Measurements from ENCODE around the gene ZNF462. TPM values are rescaled to one million over a fixed set of nuclear protein-coding genes. Genes with fewer than 3 reads are reported as not detected.

ZNF462 gene
- total RNA-seq, 2 donors from 2014 or later = 20.9 to 30.5 TPM

DNA sequence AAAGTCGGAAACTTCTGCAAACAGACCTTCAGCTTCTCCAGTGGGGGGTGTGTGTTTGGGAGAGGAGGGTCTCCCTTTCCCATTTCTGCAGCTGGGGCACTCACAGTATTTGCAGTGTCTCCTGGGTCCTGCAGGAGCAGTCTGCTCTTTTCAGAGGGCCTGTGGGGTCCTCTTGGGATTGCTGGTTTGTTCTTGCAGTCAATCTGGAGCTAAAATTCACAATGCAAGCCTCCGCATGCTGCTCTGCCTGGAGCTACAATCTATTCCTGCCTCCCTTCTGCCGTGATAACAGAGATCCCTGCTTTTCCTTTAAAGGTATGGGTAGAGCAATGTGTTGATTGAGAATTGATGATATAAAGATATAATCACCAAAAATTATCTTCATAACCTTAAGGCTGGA is 43.2 kb downstream of the ZNF462 start:
- Histone ChIP-seq H3K27me3 (no peaks in the 10 kb centered on the region), H3K4me1 (peaks cover 0 to 4% of the 10 kb centered on the region in 2 donors), H3K27ac (no peak overlapping the region), H3K4me3 (no peak overlapping the region), H3K36me3 (no peaks in the 10 kb centered on the region), H3K9me3 (peaks cover 0 to 6% of the 10 kb centered on the region in 2 donors)
- DNase-seq (ENCODE audit: low spot score) = no peak
- TF ChIP-seq, protein P1, sequence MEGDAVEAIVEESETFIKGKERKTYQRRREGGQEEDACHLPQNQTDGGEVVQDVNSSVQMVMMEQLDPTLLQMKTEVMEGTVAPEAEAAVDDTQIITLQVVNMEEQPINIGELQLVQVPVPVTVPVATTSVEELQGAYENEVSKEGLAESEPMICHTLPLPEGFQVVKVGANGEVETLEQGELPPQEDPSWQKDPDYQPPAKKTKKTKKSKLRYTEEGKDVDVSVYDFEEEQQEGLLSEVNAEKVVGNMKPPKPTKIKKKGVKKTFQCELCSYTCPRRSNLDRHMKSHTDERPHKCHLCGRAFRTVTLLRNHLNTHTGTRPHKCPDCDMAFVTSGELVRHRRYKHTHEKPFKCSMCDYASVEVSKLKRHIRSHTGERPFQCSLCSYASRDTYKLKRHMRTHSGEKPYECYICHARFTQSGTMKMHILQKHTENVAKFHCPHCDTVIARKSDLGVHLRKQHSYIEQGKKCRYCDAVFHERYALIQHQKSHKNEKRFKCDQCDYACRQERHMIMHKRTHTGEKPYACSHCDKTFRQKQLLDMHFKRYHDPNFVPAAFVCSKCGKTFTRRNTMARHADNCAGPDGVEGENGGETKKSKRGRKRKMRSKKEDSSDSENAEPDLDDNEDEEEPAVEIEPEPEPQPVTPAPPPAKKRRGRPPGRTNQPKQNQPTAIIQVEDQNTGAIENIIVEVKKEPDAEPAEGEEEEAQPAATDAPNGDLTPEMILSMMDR (IDR thresholded peaks at IDR 0.05) = no peak

DNA sequence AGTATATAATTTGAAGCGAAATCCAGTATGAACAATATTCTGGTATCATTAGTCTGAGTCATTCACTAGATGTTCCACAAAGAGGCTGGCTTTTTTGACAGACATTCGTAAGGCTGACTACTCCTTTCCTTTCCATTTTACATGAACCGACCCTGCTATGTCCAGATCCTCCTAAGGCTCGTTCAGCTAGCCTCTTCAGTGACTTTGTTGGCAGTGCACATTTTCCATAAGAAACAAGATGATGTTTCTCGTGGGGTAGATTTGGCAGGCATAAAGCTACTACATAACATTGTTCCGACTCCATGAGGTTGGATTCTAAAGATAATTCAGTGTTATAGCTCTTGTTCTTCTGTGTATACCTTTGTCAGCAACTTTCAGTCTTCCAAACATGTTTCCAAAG is 49.0 kb downstream of the ZNF462 start:
- H3K27me3 ChIP-seq = no peaks in the 10 kb centered on the region
- TF ChIP-seq, protein P1 (IDR thresholded peaks at IDR 0.05) = no peak
- H3K4me3 ChIP-seq = no peak overlapping the region
- no peak overlapping the region for H3K27ac ChIP-seq
- H3K9me3 ChIP-seq = no peaks in the 10 kb centered on the region
- H3K4me1 ChIP-seq = peaks cover 0 to 16% of the 10 kb centered on the region in 2 donors
- no peaks in the 10 kb centered on the region for H3K36me3 ChIP-seq
- DNase-seq (ENCODE audit: low spot score) = no peak

DNA sequence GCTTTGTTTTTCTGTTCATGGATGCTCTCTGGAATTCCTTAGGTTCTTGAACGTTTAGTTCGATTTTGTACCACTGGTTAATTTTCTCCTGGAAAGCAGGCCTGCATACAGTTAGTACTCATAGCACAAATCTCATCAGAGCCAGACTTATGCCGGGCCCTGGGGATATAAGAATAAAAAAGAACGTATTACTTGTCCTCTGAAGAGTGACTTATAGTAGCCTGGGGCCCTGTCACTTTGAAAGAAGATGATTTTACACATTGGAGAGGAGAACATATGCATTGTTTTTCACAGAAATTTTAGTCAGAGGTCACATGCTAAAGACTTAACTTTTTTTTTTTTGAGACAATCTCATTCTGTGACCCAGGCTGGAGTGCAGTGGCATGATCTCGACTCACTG is 50.3 kb downstream of the ZNF462 start:
- no peak for DNase-seq (ENCODE audit: low spot score)
- TF ChIP-seq, protein P1 (IDR thresholded peaks at IDR 0.05) = no peak
- H3K9me3 ChIP-seq = no peaks in the 10 kb centered on the region
- H3K4me3 ChIP-seq = no peak overlapping the region
- H3K4me1 ChIP-seq = peaks cover 0 to 30% of the 10 kb centered on the region in 2 donors
- H3K36me3 ChIP-seq = no peaks in the 10 kb centered on the region
- H3K27me3 ChIP-seq = no peaks in the 10 kb centered on the region
- no peak overlapping the region for H3K27ac ChIP-seq

DNA sequence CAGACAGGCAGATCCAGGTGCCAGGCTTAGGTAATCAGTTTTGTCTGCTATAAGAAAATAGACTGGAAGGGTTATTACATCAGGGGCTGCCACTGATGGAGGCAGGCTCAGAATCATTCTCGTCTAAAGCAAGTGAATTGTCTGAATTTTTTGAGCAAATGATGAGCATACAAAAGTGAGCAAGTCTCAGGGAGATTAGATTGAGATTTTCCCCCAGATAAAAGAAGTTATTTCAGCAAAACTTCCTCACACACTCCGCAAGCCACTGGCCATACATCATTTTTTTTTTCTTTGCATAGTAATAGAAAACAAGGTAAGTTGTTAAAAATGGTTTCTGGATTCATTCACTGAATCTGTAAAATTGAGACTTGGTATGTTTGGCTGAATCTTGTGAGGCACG is 52.9 kb downstream of the ZNF462 start:
- DNase-seq (ENCODE audit: low spot score) = no peak
- Histone ChIP-seq H3K27me3 (no peaks in the 10 kb centered on the region), H3K4me3 (no peak overlapping the region), H3K27ac (no peak overlapping the region), H3K9me3 (no peaks in the 10 kb centered on the region), H3K36me3 (no peaks in the 10 kb centered on the region), H3K4me1 (peaks cover 0 to 51% of the 10 kb centered on the region in 2 donors)
- TF ChIP-seq, protein P1 (IDR thresholded peaks at IDR 0.05) = no peak

DNA sequence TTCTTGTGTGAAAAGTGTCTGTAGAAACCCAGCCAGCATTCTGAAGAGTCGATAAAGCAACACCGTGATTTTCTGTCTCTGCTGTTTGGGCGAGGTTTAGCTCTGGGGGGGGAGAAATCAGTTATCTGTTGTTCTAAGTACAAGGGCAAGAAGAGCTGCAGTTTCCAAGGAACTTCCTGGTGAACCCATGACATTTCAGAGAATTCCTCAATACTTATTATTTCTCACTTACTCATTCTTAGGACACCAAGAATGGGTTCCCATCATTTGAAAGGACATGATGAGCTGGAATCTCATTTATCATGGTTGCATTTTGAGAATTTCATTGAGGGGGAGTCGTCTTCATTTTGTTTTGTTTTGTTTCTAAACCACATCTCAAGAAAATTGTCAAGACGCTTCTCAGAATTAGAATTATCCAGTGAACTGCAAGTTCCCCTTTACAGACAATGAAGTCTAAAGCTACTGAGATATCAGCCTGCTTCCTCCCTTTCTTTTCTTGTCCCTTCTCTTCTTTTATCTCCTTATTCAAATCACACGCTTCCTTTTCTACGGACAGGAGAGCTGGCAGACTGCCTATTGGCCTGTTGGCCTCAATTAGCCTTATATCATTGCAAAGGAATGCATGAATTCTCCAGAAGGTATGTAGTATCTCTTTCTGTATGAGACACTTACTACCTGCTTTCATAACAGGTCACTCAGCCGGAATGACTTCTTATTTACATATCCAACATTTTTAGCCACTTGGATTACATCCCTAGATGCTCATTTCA is 53.7 kb downstream of the ZNF462 start:
- Histone ChIP-seq H3K27ac (peak overlapping the region; percentile 14 to 96), H3K4me3 (no peak overlapping the region), H3K9me3 (no peaks in the 10 kb centered on the region), H3K36me3 (no peaks in the 10 kb centered on the region), H3K4me1 (peaks cover 0 to 59% of the 10 kb centered on the region in 2 donors), H3K27me3 (no peaks in the 10 kb centered on the region)
- no peak for DNase-seq (ENCODE audit: low spot score)
- TF ChIP-seq, protein P1 (IDR thresholded peaks at IDR 0.05) = no peak

Data from right atrium auricular region (tissue), 2 donors.